ENCODE results near the gene ITGBL1. TPM values are rescaled to one million over a fixed set of nuclear protein-coding genes. Genes with fewer than 3 reads are reported as not detected.

The ITGBL1 gene
- total and polyA plus RNA-seq, 2 of the 13 experiments (the other 11 are each of a cell fraction or from before 2014, with no cell fraction given) = 0.02 TPM; not detected in 1

GRCh38 chr13:101712026-101712348 lies 259.5 kb downstream of the ITGBL1 start (continued):
- no peak for TF ChIP-seq TRIM22 (IDR thresholded peaks at IDR 0.05)
- no peak for TF ChIP-seq ZNF550 (CRISPR knock-in tag; IDR thresholded peaks at IDR 0.05; ENCODE audit: borderline replicate concordance)
- TF ChIP-seq XRCC5 (optimal IDR thresholded peaks at IDR 0.05; ENCODE audit: low read length) = no peak

- FAIRE-seq = no peak
- no TSS peak for BruUV-seq (replicated peaks)
Observed at GRCh38 chr13:101714195-101714594, 261.7 kb downstream of the ITGBL1 start.

GRCh38 chr13:101717353-101717752 lies 264.9 kb downstream of the ITGBL1 start:
- in situ Hi-C loops (cut with HindIII; ENCODE audit: extremely low pct_ligation_motif_present, low pct_unique_long_range_greater_than_20kb) = no loop called here
- CTCF ChIA-PET (ENCODE audit: low intra/inter-chr PET ratio, low total read pairs) = no interaction called here

More at GRCh38 chr13:101714195-101714594, 261.7 kb downstream of the ITGBL1 start:
- H3K4me2 ChIP-seq (ENCODE audit: low read depth, low read length) = no peak overlapping the region
- ChIA-PET CTCF (ENCODE audit: low intra/inter-chr PET ratio, low total read pairs) (no interaction called here), POLR2A (no interaction called here)
- no peak overlapping the region for H3K9ac ChIP-seq (ENCODE audit: insufficient read depth, low read depth, low read length)
- no peaks in the 10 kb centered on the region for H3K36me3 ChIP-seq (replicated peaks in 1 of 2; ENCODE audit: control insufficient read depth in 1 of 2, insufficient read depth in 2 of 2, low read length in 2 of 2)
- ATAC-seq (no peak), DNase-seq (ENCODE audit: low spot score) (no peak)
- no peak overlapping the region for H3K27ac ChIP-seq (ENCODE audit: extremely low read length, insufficient read depth, low read length)
- H3K9me3 ChIP-seq (ENCODE audit: low read length) = no peaks in the 10 kb centered on the region
- 0% methylated on average over 2 of the region's 3 CpGs for WGBS (ENCODE audit: low lambda C conversion rate)
- H3K4me3 ChIP-seq (replicated peaks in 1 of 3; ENCODE audit: insufficient read depth in 1 of 3, low read depth in 2 of 3, low read length in 3 of 3) = no peak overlapping the region
- intact Hi-C loops (cut with micrococcal nuclease; ENCODE audit: unreplicated experiment) (no loop called here), in situ Hi-C loops (cut with HindIII; ENCODE audit: extremely low pct_ligation_motif_present, low pct_unique_long_range_greater_than_20kb) (no loop called here)
- no peaks in the 10 kb centered on the region for H3K27me3 ChIP-seq (ENCODE audit: control insufficient read depth in 1 of 2, insufficient read depth in 2 of 2, low read length in 2 of 2)
- TF ChIP-seq SOX13 (IDR thresholded peaks at IDR 0.05) (no peak), SOX13 (CRISPR knock-in tag; conservative IDR thresholded peaks at IDR 0.05 in 1 of 2, IDR thresholded peaks at IDR 0.05 in 1 of 2) (no peak)
- no peaks in the 10 kb centered on the region for H4K20me1 ChIP-seq (ENCODE audit: insufficient read depth, low read length)
- no peak overlapping the region for H2AFZ ChIP-seq (ENCODE audit: low read length)
- H3K4me1 ChIP-seq (ENCODE audit: insufficient read depth, low read length) = peaks cover 11% of the 10 kb centered on the region
- H3K79me2 ChIP-seq (ENCODE audit: insufficient read depth, low read length) = no peaks in the 10 kb centered on the region

More at GRCh38 chr13:101717353-101717752, 264.9 kb downstream of the ITGBL1 start:
- no peak overlapping the region for H3K4me3 ChIP-seq (replicated peaks in 1 of 3; ENCODE audit: insufficient read depth in 1 of 3, low read depth in 2 of 3, low read length in 3 of 3)
- TF ChIP-seq ATF7 (IDR thresholded peaks at IDR 0.05) = peak; percentile 43; the same call in 1 of the 2 replicates
- no peak for TF ChIP-seq ATF7 (CRISPR knock-in tag; IDR thresholded peaks at IDR 0.05)
- peak; percentile 76 for TF ChIP-seq CREB1 (IDR thresholded peaks at IDR 0.05)
- no peak for TF ChIP-seq CREB1 (CRISPR knock-in tag; IDR thresholded peaks at IDR 0.05)
- no peak for TF ChIP-seq HMGXB4 (CRISPR knock-in tag; IDR thresholded peaks at IDR 0.05; ENCODE audit: borderline replicate concordance in 1 of 2, low read depth in 1 of 2)
- no peak for DNase-seq (ENCODE audit: low spot score)
- BruUV-seq (replicated peaks) = no TSS peak
- no peaks in the 10 kb centered on the region for H3K36me3 ChIP-seq (replicated peaks in 1 of 2; ENCODE audit: control insufficient read depth in 1 of 2, insufficient read depth in 2 of 2, low read length in 2 of 2)
- intact Hi-C loops (cut with micrococcal nuclease; ENCODE audit: unreplicated experiment) = no loop called here
- no peak overlapping the region for H3K27ac ChIP-seq (ENCODE audit: extremely low read length, insufficient read depth, low read length)
- no peak for ATAC-seq
- 25% methylated on average over 10 of the region's 10 CpGs for WGBS (ENCODE audit: low lambda C conversion rate)
- H3K9ac ChIP-seq (ENCODE audit: insufficient read depth, low read depth, low read length) = no peak overlapping the region
- H3K4me2 ChIP-seq (ENCODE audit: low read depth, low read length) = no peak overlapping the region
- H3K79me2 ChIP-seq (ENCODE audit: insufficient read depth, low read length) = no peaks in the 10 kb centered on the region
- no peaks in the 10 kb centered on the region for H4K20me1 ChIP-seq (ENCODE audit: insufficient read depth, low read length)
- POLR2A ChIA-PET = no interaction called here
- H2AFZ ChIP-seq (ENCODE audit: low read length) = no peak overlapping the region
- H3K27me3 ChIP-seq (ENCODE audit: control insufficient read depth in 1 of 2, insufficient read depth in 2 of 2, low read length in 2 of 2) = no peaks in the 10 kb centered on the region
- FAIRE-seq = no peak
- no peaks in the 10 kb centered on the region for H3K4me1 ChIP-seq (ENCODE audit: insufficient read depth, low read length)
- H3K9me3 ChIP-seq (ENCODE audit: low read length) = no peaks in the 10 kb centered on the region

Measured in HepG2 (cell line).